Nephron (organoid): ENCODE measurements around the gene KCTD2.

Experiments
- H3K27ac Mint-ChIP-seq, 3 experiments: 2 replicates each; pipeline ENCODE4 v1.8.0; 2020; ENCODE audit warnings: mixed read lengths in 3 of 3, mild to moderate bottlenecking in 2 of 3, moderate library complexity in 1 of 3
- H3K27me3 Mint-ChIP-seq: 2 replicates; pipeline ENCODE4 v1.8.0; 2021; ENCODE audit warnings: low read depth, mild to moderate bottlenecking, moderate library complexity, mixed read lengths
- H3K36me3 Mint-ChIP-seq: 2 replicates; pipeline ENCODE4 v1.8.0; 2020; ENCODE audit warnings: low read depth, mixed read lengths
- H3K4me1 Mint-ChIP-seq: 2 replicates; pipeline ENCODE4 v1.8.0; 2020; ENCODE audit warnings: mixed read lengths
- H3K4me3 Mint-ChIP-seq, 3 experiments: 2 replicates each; pipeline ENCODE4 v1.8.0; 2020; ENCODE audit warnings: mild to moderate bottlenecking in 3 of 3, mixed read lengths in 3 of 3, moderate library complexity in 2 of 3
- H3K9me3 Mint-ChIP-seq: 2 replicates; pipeline ENCODE4 v1.8.0; 2020; ENCODE audit warnings: mixed read lengths
- CTCF ChIP-seq, 3 experiments: fragments of 200-600 bp; sonication (generic); IDR thresholded peaks; one replicate each; pipeline ENCODE4 v1.5.0; 2021; ENCODE audit warnings: antibody characterized with exemption in 3 of 3; ENCODE audit not compliant: unreplicated experiment in 3 of 3

Gene KCTD2

GRCh38 chr17:75087558-75088453 lies 40.8 kb downstream of the KCTD2 start, which contains the start of gene SLC16A5:
Gene SLC16A5, plus strand, starts transcription at chr17:75087954. Its CDS starts 5,683 bp downstream, at chr17:75093637.
- no peak for TF ChIP-seq CTCF (IDR thresholded peaks at IDR 0.05; ENCODE audit: unreplicated experiment in 3 of 3)
- H3K9me3 Mint-ChIP-seq: no peaks in the 10 kb centered on the region
- H3K27me3 Mint-ChIP-seq: no peaks in the 10 kb centered on the region
- no peaks in the 10 kb centered on the region for H3K36me3 Mint-ChIP-seq
- peak within 1 kb of the TSS; percentile 86 to 87 (median 86) for H3K27ac Mint-ChIP-seq
- peak within 1 kb of the TSS; percentile 78 to 84 (median 83) for H3K4me3 Mint-ChIP-seq
- H3K4me1 Mint-ChIP-seq: peaks cover 59% of the 10 kb centered on the region

GRCh38 chr17:75088465-75089417 lies 41.7 kb downstream of the KCTD2 start:
- Mint-ChIP-seq H3K4me1 (peaks cover 59% of the 10 kb centered on the region), H3K4me3 (peak overlapping the region; percentile 78 to 83 (median 82)), H3K36me3 (no peaks in the 10 kb centered on the region), H3K27me3 (no peaks in the 10 kb centered on the region), H3K9me3 (no peaks in the 10 kb centered on the region), H3K27ac (peak overlapping the region; percentile 82 to 87 (median 86))
- TF ChIP-seq CTCF (IDR thresholded peaks at IDR 0.05; ENCODE audit: unreplicated experiment in 3 of 3): no peak

- peak overlapping the region; percentile 52 to 76 (median 73) for H3K4me3 Mint-ChIP-seq
- H3K9me3 Mint-ChIP-seq: no peaks in the 10 kb centered on the region
- no peaks in the 10 kb centered on the region for H3K27me3 Mint-ChIP-seq
- peak overlapping the region; percentile 69 to 87 (median 77) for H3K27ac Mint-ChIP-seq
- no peaks in the 10 kb centered on the region for H3K36me3 Mint-ChIP-seq
- peaks cover 47% of the 10 kb centered on the region for H3K4me1 Mint-ChIP-seq
- TF ChIP-seq CTCF (IDR thresholded peaks at IDR 0.05; ENCODE audit: unreplicated experiment in 3 of 3): no peak
These were observed 44.1 kb downstream of the KCTD2 start for GRCh38 chr17:75090871-75091854.

- peak overlapping the region; percentile 52 to 76 (median 73) for H3K4me3 Mint-ChIP-seq
- peak overlapping the region; percentile 69 to 87 (median 77) for H3K27ac Mint-ChIP-seq
- no peaks in the 10 kb centered on the region for H3K27me3 Mint-ChIP-seq
- H3K4me1 Mint-ChIP-seq: peaks cover 41% of the 10 kb centered on the region
- H3K9me3 Mint-ChIP-seq: no peaks in the 10 kb centered on the region
- no peak for TF ChIP-seq CTCF (IDR thresholded peaks at IDR 0.05; ENCODE audit: unreplicated experiment in 3 of 3)
- no peaks in the 10 kb centered on the region for H3K36me3 Mint-ChIP-seq
These were observed 44.9 kb downstream of the KCTD2 start for GRCh38 chr17:75091855-75092327.
